ENCODE data around the gene EXOC2.

- no peak for TF ChIP-seq CTCF (IDR thresholded peaks at IDR 0.05)
- no peak for TF ChIP-seq POLR2A (IDR thresholded peaks at IDR 0.05)
Observed at GRCh38 chr6:718345-718744, 25.4 kb upstream of the EXOC2 start.

Measured in lower leg skin (tissue), 3 donors.